Pons (tissue), 1 donor: ENCODE measurements around the gene UGT1A10.

Experiments
- DNase-seq: peaks from one replicate; pipeline ENCODE4 v3.0.0-alpha.2; 2016; ENCODE audit warnings: low spot score

UGT1A10 gene

GRCh38 chr2:233773854-233774253 lies 137.6 kb downstream of the UGT1A10 start:
- no peak for DNase-seq

DNA sequence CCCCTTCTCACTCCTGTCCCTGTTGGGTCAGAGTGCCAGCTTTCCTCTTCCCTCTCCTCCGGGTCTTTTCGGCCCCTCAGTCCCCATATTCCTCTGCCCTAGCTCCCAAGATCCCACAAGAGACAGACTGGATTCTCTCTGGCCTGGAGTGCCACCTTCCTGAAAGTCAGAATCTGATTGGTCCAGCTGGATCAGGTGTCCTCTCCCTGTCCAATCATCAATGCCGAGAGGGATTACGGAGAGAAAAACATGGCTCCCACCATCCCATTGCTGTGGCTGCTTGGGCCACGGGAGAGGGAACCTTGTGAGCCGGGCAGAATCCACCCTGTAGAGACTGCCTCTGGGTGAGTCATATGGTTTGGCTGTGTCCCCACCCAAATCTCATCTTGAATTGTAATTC lies 139.2 kb downstream of the UGT1A10 start:
- DNase-seq = no peak

DNA sequence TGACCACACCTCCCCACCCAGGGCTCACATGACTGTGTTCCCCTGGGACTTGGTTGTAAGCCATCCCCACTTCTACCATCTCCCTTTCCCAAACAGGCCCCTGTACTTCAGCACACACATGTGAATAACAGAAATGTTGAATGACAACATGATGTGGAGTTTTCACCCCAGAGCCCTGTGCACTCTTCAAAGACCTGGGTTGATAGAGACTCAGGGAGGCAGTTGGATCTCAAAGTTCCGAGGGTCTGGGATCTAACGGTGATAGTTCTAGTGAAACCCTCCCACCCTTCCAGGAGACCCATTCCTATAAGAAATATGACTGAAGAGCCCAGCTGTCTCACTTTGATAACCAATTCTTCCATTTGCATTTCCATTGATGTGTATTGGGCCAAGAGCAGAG lies 141.8 kb downstream of the UGT1A10 start, which contains the start of gene MROH2A:
Gene MROH2A, plus strand, starts transcription at position 301 of the 400 bp plus-strand sequence. CDS start 1,029 bp downstream, outside the sequence.
- DNase-seq = no peak

- no peak for DNase-seq
Measured at GRCh38 chr2:233779722-233780121, 143.5 kb downstream of the UGT1A10 start.

DNA sequence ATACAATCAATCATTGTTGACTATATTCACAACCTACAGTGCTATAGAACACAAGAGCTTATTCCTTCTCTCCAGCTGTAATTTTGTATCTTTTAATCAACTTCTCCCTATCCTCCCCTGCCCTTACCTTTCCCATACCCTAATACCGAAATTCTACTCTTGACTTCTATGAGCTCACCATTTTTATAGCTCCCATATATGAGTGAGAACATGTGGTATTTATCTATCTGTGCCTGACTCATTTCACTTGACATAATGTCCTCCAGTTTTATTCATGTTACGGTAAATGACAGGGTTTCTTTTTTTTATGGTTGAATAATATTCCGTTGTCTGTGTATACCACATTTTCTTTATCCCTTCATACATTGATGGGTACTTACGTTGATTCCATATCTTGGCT lies 144.5 kb downstream of the UGT1A10 start:
- no peak for DNase-seq

DNA sequence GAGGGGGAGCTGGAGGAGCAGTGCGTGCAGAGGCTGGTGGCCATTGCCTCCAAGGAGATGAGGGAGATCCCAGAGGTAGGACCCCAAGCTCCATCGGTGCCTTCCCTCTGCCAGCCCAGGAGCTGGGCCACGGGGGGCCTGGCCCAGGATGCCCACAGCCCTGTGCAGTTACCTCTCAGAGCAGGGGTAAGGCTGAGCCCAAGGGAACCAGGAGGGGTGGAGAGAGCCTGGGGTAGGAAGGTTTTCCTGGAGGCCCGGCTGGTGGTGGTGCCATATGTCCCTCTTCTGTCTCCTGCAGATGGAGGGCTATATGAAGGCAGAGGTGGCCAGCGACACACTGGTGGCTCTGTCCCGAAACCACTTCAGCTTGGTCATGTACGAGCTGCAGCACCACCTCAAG lies 153.3 kb downstream of the UGT1A10 start:
- no peak for DNase-seq

- no peak for DNase-seq
Measured at GRCh38 chr2:233791151-233791882, 155.1 kb downstream of the UGT1A10 start.

- no peak for DNase-seq
Measured at GRCh38 chr2:233791883-233792329, 155.7 kb downstream of the UGT1A10 start.

- DNase-seq = no peak
Measured at GRCh38 chr2:233792720-233793119, 156.5 kb downstream of the UGT1A10 start.

DNA sequence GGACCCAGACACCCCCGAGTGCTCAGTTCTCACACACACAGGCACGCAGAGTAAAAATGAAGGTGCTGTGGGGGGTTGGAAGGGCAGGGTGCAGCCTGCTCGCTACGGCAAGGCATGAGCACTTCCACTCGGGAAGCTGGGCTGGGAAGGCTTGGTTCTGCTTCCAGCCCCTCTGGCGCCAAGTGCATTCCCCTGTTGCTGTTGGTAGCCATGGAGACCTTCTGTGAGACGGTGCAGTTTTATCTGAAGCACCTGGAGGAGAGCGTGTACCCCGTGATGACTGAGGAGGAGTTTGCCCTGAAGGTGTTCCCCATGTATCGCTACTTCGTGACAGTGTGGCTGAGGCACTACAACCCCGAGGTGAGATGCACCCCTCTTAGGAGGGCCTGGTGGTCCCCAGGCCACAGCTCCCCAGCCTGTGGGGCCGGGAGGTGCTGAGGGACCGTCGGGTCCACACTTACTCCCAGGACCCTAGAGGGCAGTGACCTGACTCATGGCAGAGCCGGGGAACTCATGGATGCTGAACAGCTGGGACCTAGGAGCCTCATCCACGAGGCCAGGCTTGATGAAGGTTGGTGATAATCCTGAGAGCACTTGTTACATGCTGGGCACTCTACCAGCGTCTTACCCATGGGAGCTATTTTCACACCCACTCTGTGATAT lies 157.3 kb downstream of the UGT1A10 start:
- DNase-seq = no peak

GRCh38 chr2:233794128-233794658 lies 157.9 kb downstream of the UGT1A10 start:
- DNase-seq = no peak

- DNase-seq = no peak
Measured at GRCh38 chr2:233795735-233796171, 159.5 kb downstream of the UGT1A10 start.

DNA sequence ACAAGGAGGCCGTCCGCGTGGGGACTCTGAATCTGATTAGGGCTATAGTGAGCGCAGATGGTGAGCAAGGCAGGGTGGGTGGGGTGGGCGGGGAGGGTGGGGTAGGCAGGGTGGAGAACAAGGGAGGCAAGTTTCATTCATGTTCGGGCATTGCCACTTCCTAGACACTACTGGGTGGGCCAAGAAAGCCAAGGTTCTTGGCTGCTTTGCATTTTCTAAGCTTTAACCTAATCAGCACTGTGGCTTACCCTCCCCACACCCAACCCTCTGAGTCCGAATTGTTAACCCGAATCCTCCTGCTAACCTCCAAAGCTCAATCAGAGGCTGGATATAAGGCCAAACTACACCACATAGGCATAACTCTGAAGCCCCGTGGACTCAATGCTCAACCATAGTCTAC lies 160.0 kb downstream of the UGT1A10 start:
- DNase-seq = no peak

GRCh38 chr2:233798335-233799086 lies 162.3 kb downstream of the UGT1A10 start:
- DNase-seq = no peak

DNA sequence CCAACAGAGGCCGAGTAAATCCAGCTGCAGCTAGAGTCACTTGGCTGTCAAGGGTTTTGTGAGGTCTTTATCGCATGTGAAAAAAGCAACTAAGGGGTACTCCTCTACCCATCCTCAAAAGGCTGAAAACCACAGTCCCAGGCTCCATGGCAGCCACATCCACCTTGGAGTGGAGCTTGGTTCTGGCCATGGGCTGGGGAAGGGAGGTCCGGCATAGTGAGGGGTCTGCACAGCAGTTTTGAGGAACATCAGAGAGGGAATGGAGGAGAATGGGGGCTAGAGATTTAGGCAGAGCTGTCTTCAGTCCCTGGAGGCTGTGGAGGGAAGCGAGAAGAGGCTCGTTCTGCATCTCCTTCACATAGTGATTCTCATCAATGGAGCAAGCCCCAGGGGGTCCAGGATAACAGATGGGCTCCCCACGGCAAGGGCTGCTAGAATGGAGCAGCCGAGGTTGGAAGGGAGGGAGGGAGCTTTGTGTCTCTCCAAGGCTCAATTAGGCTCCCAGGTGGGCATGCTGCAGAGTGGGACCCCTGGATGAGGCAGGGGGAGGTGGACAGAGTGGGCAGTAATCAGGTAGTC lies 162.9 kb downstream of the UGT1A10 start:
- no peak for DNase-seq

DNA sequence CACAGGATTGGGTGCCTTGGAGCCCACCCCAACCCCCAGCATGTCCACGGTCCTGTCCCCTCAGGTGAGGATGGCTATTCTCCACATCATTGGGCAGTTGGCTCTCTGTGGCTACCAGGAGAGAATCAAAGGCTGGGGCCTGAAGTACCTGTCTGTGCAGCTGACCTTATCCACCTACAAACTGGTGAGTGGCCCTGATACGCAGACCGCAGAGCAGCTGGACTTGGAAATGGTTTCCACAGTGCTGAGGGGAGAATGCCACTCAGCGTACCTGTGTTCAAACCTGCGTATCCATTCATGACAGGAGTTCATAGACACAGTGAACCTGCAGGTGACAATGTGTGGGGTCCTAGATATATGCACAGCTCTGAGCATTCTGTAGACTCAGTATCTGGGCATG lies 163.5 kb downstream of the UGT1A10 start:
- DNase-seq = no peak

DNA sequence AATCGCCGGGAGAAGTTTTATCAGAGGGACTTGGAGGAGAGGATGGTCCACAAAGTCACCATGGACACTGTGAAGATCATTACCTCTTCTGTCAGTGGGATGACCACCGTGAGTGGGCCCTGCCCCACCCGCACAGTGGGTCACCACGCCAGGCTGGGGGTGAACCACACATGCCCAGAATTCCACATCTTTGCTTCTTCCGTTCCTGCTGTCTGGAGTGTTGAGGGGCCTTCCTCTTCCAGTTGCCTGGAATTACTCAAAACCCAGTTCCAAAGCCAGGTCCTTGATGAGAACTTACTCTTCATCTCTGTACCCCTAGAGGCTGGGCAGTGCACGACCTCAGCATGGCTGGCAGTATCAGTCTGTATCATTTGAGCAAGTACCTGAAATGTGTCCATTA lies 164.0 kb downstream of the UGT1A10 start:
- DNase-seq = no peak

DNA sequence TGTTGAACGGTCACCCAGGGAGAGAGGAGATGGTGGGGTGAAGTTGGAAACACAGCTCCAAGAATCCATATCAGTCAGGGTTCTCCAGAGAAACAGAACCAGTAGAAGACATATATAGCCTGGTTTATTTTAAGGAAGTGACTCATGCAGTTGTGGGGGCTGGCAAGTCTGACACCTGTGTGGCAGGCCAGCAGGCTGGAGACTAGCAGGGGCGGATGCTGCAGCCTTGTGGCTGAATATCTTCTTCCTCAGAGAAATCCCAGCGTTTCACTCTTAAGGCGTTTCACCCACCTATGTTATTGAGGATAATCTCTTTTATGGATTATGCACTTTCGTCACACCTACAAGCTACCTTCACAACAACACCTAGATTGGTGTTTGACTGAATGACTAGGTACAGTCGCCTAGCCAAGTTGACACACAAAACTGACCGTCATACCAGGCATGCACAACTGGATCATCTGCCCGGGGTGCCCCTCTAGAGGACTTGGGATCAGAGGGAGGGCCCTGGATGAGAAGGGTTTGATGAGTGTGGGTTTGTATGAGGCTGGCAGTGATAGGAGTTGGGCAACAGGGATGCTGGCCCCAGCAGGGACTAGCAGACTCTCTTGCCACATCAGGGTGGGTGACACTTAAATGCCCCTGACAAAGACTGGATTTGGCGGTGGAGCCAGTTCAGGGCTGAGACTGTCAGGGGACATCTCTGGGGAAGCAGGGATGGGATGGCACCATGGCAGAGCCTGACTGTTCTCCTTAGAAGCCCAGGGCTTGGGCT lies 165.3 kb downstream of the UGT1A10 start:
- DNase-seq = no peak

DNA sequence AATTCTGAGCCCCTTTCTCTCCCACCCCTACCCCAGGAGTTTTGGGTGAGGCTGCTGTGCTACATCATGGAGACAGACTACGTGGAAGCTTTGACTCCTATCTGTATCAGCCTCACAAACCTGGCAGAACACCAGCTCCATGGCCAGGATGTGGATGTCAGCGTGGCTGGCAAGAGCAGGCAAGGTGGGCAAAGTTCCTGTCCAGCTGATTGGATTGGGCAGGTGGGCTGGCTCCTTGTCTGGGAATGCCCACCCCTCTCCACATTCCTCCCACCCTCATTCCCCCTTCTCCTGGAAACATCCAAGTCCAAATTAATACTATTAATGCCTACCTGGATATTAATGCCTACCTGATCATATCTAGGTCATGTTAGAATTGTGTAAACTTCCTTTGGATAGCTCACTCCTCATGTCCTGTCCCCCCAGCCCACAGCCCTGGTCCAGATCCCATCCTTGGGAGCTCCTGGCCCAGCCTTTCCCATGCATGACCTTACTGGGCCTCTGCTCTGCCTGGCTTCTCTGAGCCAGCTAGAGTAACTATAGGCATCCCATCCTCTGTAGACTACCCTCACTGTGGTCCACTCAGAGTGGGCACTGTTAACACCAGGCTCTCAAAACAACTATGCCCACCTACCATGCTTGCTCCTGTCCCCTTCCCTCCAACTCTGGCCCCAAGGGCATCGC lies 166.0 kb downstream of the UGT1A10 start:
- DNase-seq = no peak

- DNase-seq = no peak
Measured at GRCh38 chr2:233803292-233803911, 167.2 kb downstream of the UGT1A10 start.
